Mucosa of descending colon (tissue), 3 donors: ENCODE data around the gene LRRC9. TPM values are rescaled to one million over a fixed set of nuclear protein-coding genes. Genes with fewer than 3 reads are reported as not detected.
"Not testable (repeated sequence)": the region's sequence is repeated elsewhere in the genome, so short reads cannot be mapped to it uniquely, and the experiment has no call there.

Experiments used
- ATAC-seq: fragments of 200-7000 bp; cut with Tn5 transposase; one replicate; pipeline ENCODE4 v1.9.1; 2020; ENCODE audit warnings: mild to moderate bottlenecking, moderate library complexity
- DNase-seq, 3 donors: peaks; one replicate each; pipeline ENCODE4 v3.0.0-alpha.2; 2020
- H3K36me3 ChIP-seq: fragments of 200-600 bp; one replicate; pipeline ENCODE4 v1.8.0; 2021; ENCODE audit warnings: low read depth, mild to moderate bottlenecking
- H3K4me1 ChIP-seq: fragments of 200-600 bp; one replicate; pipeline ENCODE4 v1.8.0; 2021; ENCODE audit warnings: low read depth, mild to moderate bottlenecking
- H3K4me3 ChIP-seq: fragments of 200-600 bp; one replicate; pipeline ENCODE4 v1.8.0; 2021; ENCODE audit warnings: mild to moderate bottlenecking
- H3K9me3 ChIP-seq: fragments of 200-600 bp; one replicate; pipeline ENCODE4 v1.8.0; 2021; ENCODE audit warnings: mild to moderate bottlenecking
- intact Hi-C, 2 donors: fragments of 100-400 bp; cut with DNase I in 1 of 2; cut with micrococcal nuclease in 1 of 2; formaldehyde crosslinking; loops; one replicate each; pipeline versions ENCODE4 v1.11.0 to v1.11.1; 2022; cut with DNase I, micrococcal nuclease
- total RNA-seq, 3 donors: library from RNA; stranded (reverse); fragmentation: NEBNext Ultra II Directional in 2 of 3; extraction: Animal tissue kit (Norgen Biotek cat#: 25700) in 2 of 3; gene quantifications; one replicate each; pipeline versions ENCODE4 v1.2.1 to v1.2.4, GENCODE V29; 2021 to 2023
- TF ChIP-seq, protein P1 (sequence below): fragments of 200-600 bp; IDR thresholded peaks from one replicate; pipeline ENCODE4 v1.8.0; 2022; ENCODE audit warnings: antibody characterized with exemption, mild to moderate bottlenecking
- donor health status: DM: no; HTN: no; CAD: no; lungs with moderate emphysema.
- donor health status: DM: no; HTN: no; CAD: no.
- donor health status: DM: no; HTN: yes; CAD: no.

Gene LRRC9
- total RNA-seq, 3 donors from 2014 or later: 0.58 TPM; not detected in 2

GRCh38 chr14:59931237-59931636 lies 11.3 kb downstream of the LRRC9 start:
- no peaks in the 10 kb centered on the region for H3K9me3 ChIP-seq
- ATAC-seq (peak; percentile 95), DNase-seq (no peak)

DNA sequence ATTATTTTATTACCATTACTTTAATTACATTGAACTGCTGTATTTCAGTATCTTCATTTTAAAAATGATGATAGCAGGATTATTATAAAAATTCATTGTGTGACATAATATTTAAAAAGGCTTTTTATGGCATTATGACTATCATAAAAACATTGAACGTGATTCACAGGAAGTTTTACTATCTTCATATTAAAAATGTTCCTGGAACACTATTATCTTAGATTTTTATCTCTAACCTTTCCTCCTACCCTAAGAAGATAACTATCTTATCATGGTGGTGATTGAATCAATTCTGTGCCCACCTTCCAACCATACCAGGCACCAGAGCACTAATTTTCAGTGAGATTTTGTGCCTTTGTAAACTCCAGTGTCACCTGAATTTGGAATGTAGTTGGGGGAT lies 16.2 kb downstream of the LRRC9 start:
- Histone ChIP-seq H3K4me1 (no peaks in the 10 kb centered on the region), H3K4me3 (no peak overlapping the region), H3K36me3 (no peaks in the 10 kb centered on the region), H3K9me3 (no peaks in the 10 kb centered on the region)
- TF ChIP-seq, protein P1, sequence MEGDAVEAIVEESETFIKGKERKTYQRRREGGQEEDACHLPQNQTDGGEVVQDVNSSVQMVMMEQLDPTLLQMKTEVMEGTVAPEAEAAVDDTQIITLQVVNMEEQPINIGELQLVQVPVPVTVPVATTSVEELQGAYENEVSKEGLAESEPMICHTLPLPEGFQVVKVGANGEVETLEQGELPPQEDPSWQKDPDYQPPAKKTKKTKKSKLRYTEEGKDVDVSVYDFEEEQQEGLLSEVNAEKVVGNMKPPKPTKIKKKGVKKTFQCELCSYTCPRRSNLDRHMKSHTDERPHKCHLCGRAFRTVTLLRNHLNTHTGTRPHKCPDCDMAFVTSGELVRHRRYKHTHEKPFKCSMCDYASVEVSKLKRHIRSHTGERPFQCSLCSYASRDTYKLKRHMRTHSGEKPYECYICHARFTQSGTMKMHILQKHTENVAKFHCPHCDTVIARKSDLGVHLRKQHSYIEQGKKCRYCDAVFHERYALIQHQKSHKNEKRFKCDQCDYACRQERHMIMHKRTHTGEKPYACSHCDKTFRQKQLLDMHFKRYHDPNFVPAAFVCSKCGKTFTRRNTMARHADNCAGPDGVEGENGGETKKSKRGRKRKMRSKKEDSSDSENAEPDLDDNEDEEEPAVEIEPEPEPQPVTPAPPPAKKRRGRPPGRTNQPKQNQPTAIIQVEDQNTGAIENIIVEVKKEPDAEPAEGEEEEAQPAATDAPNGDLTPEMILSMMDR: no peak
- intact Hi-C loops: no loop called here
- peak; percentile 62 for ATAC-seq
- no peak for DNase-seq

More at GRCh38 chr14:59931237-59931636, 11.3 kb downstream of the LRRC9 start:
- TF ChIP-seq, protein P1: no peak
- H3K36me3 ChIP-seq: no peaks in the 10 kb centered on the region
- intact Hi-C loops: no loop called here
- no peak overlapping the region for H3K4me3 ChIP-seq
- no peaks in the 10 kb centered on the region for H3K4me1 ChIP-seq

- DNase-seq (no peak), ATAC-seq (no peak)
- Histone ChIP-seq H3K4me1 (no peaks in the 10 kb centered on the region), H3K4me3 (no peak overlapping the region), H3K36me3 (no peaks in the 10 kb centered on the region), H3K9me3 (no peaks in the 10 kb centered on the region)
- TF ChIP-seq, protein P1: no peak
- intact Hi-C loops: no loop called here
Measured at GRCh38 chr14:59939828-59940227, 19.9 kb downstream of the LRRC9 start.

DNA sequence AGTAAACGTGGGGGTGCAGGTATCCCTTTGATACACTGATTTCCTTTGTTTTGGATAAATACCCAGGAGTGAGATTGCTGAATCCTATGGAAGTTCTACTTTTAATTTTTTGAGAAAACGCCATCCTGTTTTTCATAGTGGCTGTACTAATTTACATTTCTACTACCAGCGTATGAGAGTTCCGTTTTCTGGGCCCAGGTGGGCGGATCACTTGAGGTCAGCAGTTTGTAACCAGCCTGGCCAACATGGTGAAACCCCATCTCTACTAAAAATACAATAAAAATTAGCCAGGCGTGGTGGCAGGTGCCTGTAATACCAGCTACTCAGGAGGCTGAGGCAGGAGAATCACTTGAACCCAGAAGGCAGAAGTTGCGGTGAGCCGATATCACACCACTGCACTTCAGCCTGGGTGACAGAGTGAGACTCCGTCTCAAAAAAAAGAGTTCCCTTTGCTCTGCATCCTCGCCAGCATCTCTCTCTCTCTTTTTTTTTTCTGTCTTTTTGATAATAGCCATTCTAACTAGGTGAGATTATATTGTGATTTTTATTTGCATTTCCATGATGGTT lies 22.4 kb downstream of the LRRC9 start:
- ATAC-seq, H3K9me3 ChIP-seq, DNase-seq, intact Hi-C loops, H3K4me3 ChIP-seq, H3K4me1 ChIP-seq, H3K36me3 ChIP-seq: not testable (repeated sequence)

DNA sequence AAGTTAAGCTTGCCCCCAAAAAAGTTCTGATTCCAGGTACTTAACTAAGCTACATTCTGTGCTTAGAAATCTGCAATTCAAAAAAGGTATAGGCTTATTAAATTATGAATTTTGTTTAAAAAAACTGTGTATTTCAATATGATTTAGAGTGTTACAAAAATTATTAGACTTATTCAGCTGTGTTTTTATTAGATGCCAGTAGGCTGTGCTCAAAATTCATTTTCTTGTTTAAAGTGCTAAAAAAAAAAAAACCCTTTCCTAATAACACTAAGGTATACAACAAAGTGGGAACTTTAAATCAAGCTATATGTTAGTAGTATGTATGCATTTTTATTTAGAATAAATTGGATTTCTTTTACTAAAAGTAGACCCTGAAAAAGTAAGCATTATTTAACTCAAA lies 25.0 kb downstream of the LRRC9 start:
- Histone ChIP-seq H3K4me1 (no peaks in the 10 kb centered on the region), H3K36me3 (no peaks in the 10 kb centered on the region), H3K4me3 (no peak overlapping the region), H3K9me3 (no peaks in the 10 kb centered on the region)
- intact Hi-C loops: no loop called here
- TF ChIP-seq, protein P1: no peak
- ATAC-seq: no peak
- no peak for DNase-seq

GRCh38 chr14:59952141-59952540 lies 32.2 kb downstream of the LRRC9 start:
- intact Hi-C loops, ATAC-seq: not testable (repeated sequence)

GRCh38 chr14:59957890-59958289 lies 37.9 kb downstream of the LRRC9 start:
- H3K9me3 ChIP-seq, ATAC-seq, H3K4me3 ChIP-seq, H3K4me1 ChIP-seq, H3K36me3 ChIP-seq, intact Hi-C loops: not testable (repeated sequence)
- peak in 1 of 3 donors; percentile 8 for DNase-seq

More at GRCh38 chr14:59952141-59952540, 32.2 kb downstream of the LRRC9 start:
- not testable (repeated sequence) for H3K36me3 ChIP-seq, H3K4me1 ChIP-seq, H3K4me3 ChIP-seq, H3K9me3 ChIP-seq
- DNase-seq: peak in 1 of 3 donors; percentile 25
